GM19035 (cell line): ENCODE measurements around the gene HRH2.
"Not testable (repeated sequence)": the region's sequence is repeated elsewhere in the genome, so short reads cannot be mapped to it uniquely, and the experiment has no call there.

Experiments
- ATAC-seq: cut with Tn5 transposase; IDR thresholded peaks from one replicate; pipeline ENCODE4 v1.9.1; 2021; ENCODE audit not compliant: unreplicated experiment

HRH2 gene

GRCh38 chr5:175711472-175712312, 53.8 kb downstream of the HRH2 start:
- no peak for ATAC-seq

GRCh38 chr5:175712313-175712680, 54.4 kb downstream of the HRH2 start:
- no peak for ATAC-seq

GRCh38 chr5:175712681-175713085, 54.8 kb downstream of the HRH2 start:
- no peak for ATAC-seq

GRCh38 chr5:175713930-175714329, 56.1 kb downstream of the HRH2 start:
- ATAC-seq = no peak

- no peak for ATAC-seq
These were observed 56.7 kb downstream of the HRH2 start for GRCh38 chr5:175714479-175715085.

GRCh38 chr5:175715627-175716522, 58.0 kb downstream of the HRH2 start:
- no peak for ATAC-seq

- ATAC-seq = no peak
These were observed 60.0 kb downstream of the HRH2 start for GRCh38 chr5:175717837-175718236.

GRCh38 chr5:175718401-175719108, 60.7 kb downstream of the HRH2 start:
- ATAC-seq = no peak

GRCh38 chr5:175719109-175719432, 61.2 kb downstream of the HRH2 start:
- not testable (repeated sequence) for ATAC-seq

- no peak for ATAC-seq
These were observed 66.7 kb downstream of the HRH2 start for GRCh38 chr5:175724314-175725275.

- no peak for ATAC-seq
These were observed 70.4 kb downstream of the HRH2 start for GRCh38 chr5:175728316-175728715.

- ATAC-seq = no peak
These were observed 71.3 kb downstream of the HRH2 start for GRCh38 chr5:175728885-175729828.

GRCh38 chr5:175729829-175730277, 72.0 kb downstream of the HRH2 start:
- ATAC-seq = peak; percentile 78

GRCh38 chr5:175731172-175731571, 73.3 kb downstream of the HRH2 start:
- ATAC-seq = no peak

GRCh38 chr5:175731756-175732465, 74.0 kb downstream of the HRH2 start:
- ATAC-seq = no peak

GRCh38 chr5:175733017-175733416, 75.1 kb downstream of the HRH2 start:
- ATAC-seq = no peak

GRCh38 chr5:175734016-175734415, 76.1 kb downstream of the HRH2 start:
- ATAC-seq = no peak

- no peak for ATAC-seq
These were observed 76.6 kb downstream of the HRH2 start for GRCh38 chr5:175734501-175734900.
